HCT116 (cell line): ENCODE data around the gene CYGB. TPM values are rescaled to one million over a fixed set of nuclear protein-coding genes. Genes with fewer than 3 reads are reported as not detected.

Experiments used
- ATAC-seq: fragments of 200-7000 bp; cut with Tn5 transposase; 2 replicates; pipeline ENCODE4 v1.9.1; 2020; ENCODE audit warnings: mild to moderate bottlenecking, moderate library complexity
- BruUV-seq: library from RNA; stranded (reverse); fragments of 400-500 nt; replicated peaks from 2 replicates; lab custom pipeline; 2021; lab: Mats Ljungman, UMichigan
- CTCF ChIA-PET: fragments of 300-600 bp; sonication (Branson Sonifier 250); formaldehyde crosslinking; loops from one replicate; lab custom pipeline; 2021; ENCODE audit warnings: antibody characterized with exemption; lab: Charles Lee
- POLR2A ChIA-PET: fragments of 300-600, 350-600 bp; sonication (Branson Sonifier 250); formaldehyde crosslinking; loops from one replicate; lab custom pipeline; 2021; ENCODE audit warnings: antibody characterized with exemption; lab: Charles Lee
- RAD21 ChIA-PET, 2 experiments: fragments of 300-600 bp; sonication (Branson Sonifier 250); formaldehyde crosslinking; loops; one replicate each; lab custom pipeline; 2023; ENCODE audit warnings: low total read pairs in 2 of 2; ENCODE audit not compliant: uncharacterized antibody in 2 of 2, unreplicated experiment in 2 of 2, low non-redundant PET in 1 of 2; lab: Charles Lee
- DNase-seq: peaks from one replicate; pipeline ENCODE4 v3.0.0-alpha.2; 2010; ENCODE audit warnings: low read depth, low spot score
- H2AFZ ChIP-seq: fragments of 200-600 bp; shearing (Covaris generic), sonication (generic); 2 replicates; pipeline ENCODE4 v1.6.1; 2017; ENCODE audit warnings: low read depth, mixed run types, mixed read lengths, antibody characterized with exemption, low read length; ENCODE audit not compliant: poor library complexity, severe bottlenecking
- H3K27ac ChIP-seq: 2 replicates; pipeline ENCODE4 v1.5.1; 2012; ENCODE audit warnings: low read depth, low read length
- H3K27me3 ChIP-seq: fragments of 200-600 bp; sonication (generic); 2 replicates; pipeline ENCODE4 v1.6.1; 2016; ENCODE audit warnings: mixed run types, low read length, mixed read lengths; ENCODE audit not compliant: insufficient read depth
- H3K36me3 ChIP-seq, 2 experiments: fragments of 200-500 bp in 1 of 2; fragments of 200-600 bp in 1 of 2; sonication (Bioruptor generic) in 1 of 2; sonication (generic) in 1 of 2; 2 replicates each; pipeline versions ENCODE4 v1.5.1 to v1.6.1; 2014 to 2016; ENCODE audit warnings: low read length in 2 of 2, inconsistent platforms in 1 of 2, mixed read lengths in 1 of 2, mixed run types in 1 of 2; ENCODE audit not compliant: insufficient read depth in 2 of 2, control insufficient read depth in 1 of 2
- H3K4me1 ChIP-seq, 2 experiments: fragments of 200-600 bp in 1 of 2; sonication (generic) in 1 of 2; 2 replicates each; pipeline versions ENCODE4 v1.5.1 to v1.6.1; 2012 to 2017; ENCODE audit warnings: low read length in 2 of 2, inconsistent platforms in 1 of 2, mild to moderate bottlenecking in 1 of 2, mixed read lengths in 1 of 2, mixed run types in 1 of 2, moderate library complexity in 1 of 2; ENCODE audit not compliant: insufficient read depth in 2 of 2, control insufficient read depth in 1 of 2
- H3K4me2 ChIP-seq: fragments of 200-600 bp; sonication (generic); 2 replicates; pipeline ENCODE4 v1.6.1; 2017; ENCODE audit warnings: mixed run types, low read length, mixed read lengths
- H3K4me3 ChIP-seq, 2 experiments: fragments of 200-600 bp in 1 of 2; sonication (generic) in 1 of 2; replicated peaks in 1 of 2; 2 replicates each; pipeline ENCODE4 v1.5.1; 2011 to 2016; ENCODE audit warnings: low read length in 2 of 2, control low read depth in 1 of 2, low read depth in 1 of 2, mild to moderate bottlenecking in 1 of 2, mixed read lengths in 1 of 2, mixed run types in 1 of 2
- H3K79me2 ChIP-seq: fragments of 200-600 bp; sonication (generic); 2 replicates; pipeline ENCODE4 v1.6.1; 2017; ENCODE audit warnings: mild to moderate bottlenecking, mixed run types, low read length, moderate library complexity, mixed read lengths; ENCODE audit not compliant: insufficient read depth
- H3K9ac ChIP-seq: fragments of 200-600 bp; sonication (generic); 2 replicates; pipeline ENCODE4 v1.6.1; 2016; ENCODE audit warnings: low read length, mixed read lengths
- H3K9me2 ChIP-seq: fragments of 200-600 bp; sonication (generic), shearing (Covaris generic); 2 replicates; pipeline ENCODE4 v1.6.1; 2017; ENCODE audit warnings: mixed run types, mild to moderate bottlenecking, moderate library complexity; ENCODE audit not compliant: insufficient read depth
- H3K9me3 ChIP-seq, 2 experiments: fragments of 200-500 bp in 1 of 2; fragments of 200-600 bp in 1 of 2; sonication (Bioruptor generic) in 1 of 2; sonication (generic) in 1 of 2; 2 replicates each; pipeline ENCODE4 v1.6.1; 2014 to 2017; ENCODE audit warnings: low read length in 2 of 2, mixed read lengths in 2 of 2, inconsistent platforms in 1 of 2, low read depth in 1 of 2, mild to moderate bottlenecking in 1 of 2, mixed run types in 1 of 2, moderate library complexity in 1 of 2; ENCODE audit not compliant: control insufficient read depth in 1 of 2, insufficient read depth in 1 of 2
- H4K20me1 ChIP-seq: fragments of 200-600 bp; sonication (generic), shearing (Covaris generic); 2 replicates; pipeline ENCODE4 v1.6.1; 2017; ENCODE audit warnings: mixed run types, mild to moderate bottlenecking, moderate library complexity; ENCODE audit not compliant: insufficient read depth
- CBX3 ChIP-seq: IDR thresholded peaks from 2 replicates; pipeline ENCODE4 v1.6.1; 2012; ENCODE audit warnings: low read depth
- CEBPB ChIP-seq: IDR thresholded peaks from 2 replicates; pipeline ENCODE4 v1.6.1; 2012; ENCODE audit warnings: low read depth
- ELF1 ChIP-seq: IDR thresholded peaks from 2 replicates; pipeline ENCODE4 v1.6.1; 2012; ENCODE audit warnings: low read depth, borderline replicate concordance
- EZH2 ChIP-seq: fragments of 200-600 bp; sonication (generic); IDR thresholded peaks from 2 replicates; pipeline ENCODE4 v1.6.1; 2017; ENCODE audit warnings: antibody characterized with exemption, mixed run types
- EZH2phosphoT487 ChIP-seq: fragments of 200-600 bp; IDR thresholded peaks from 2 replicates; pipeline ENCODE4 v1.6.1; 2018; ENCODE audit warnings: antibody characterized with exemption, borderline replicate concordance
- FOSL1 ChIP-seq: IDR thresholded peaks from 2 replicates; pipeline ENCODE4 v1.6.1; 2012; ENCODE audit warnings: low read depth
- JUND ChIP-seq: IDR thresholded peaks from 2 replicates; pipeline ENCODE4 v1.6.1; 2012
- POLR2A ChIP-seq: IDR thresholded peaks from 2 replicates; pipeline ENCODE4 v1.7.0; 2011; ENCODE audit warnings: borderline replicate concordance; ENCODE audit not compliant: insufficient read depth, insufficient read length; ENCODE audit errors: extremely low read depth
- POLR2AphosphoS5 ChIP-seq: IDR thresholded peaks from 2 replicates; pipeline ENCODE4 v1.6.1; 2011; ENCODE audit warnings: mild to moderate bottlenecking, low read depth, low read length, moderate library complexity
- RAD21 ChIP-seq: IDR thresholded peaks from 2 replicates; pipeline ENCODE4 v1.6.1; 2012; ENCODE audit warnings: low read depth, mild to moderate bottlenecking
- REST ChIP-seq: IDR thresholded peaks from 2 replicates; pipeline ENCODE4 v1.6.1; 2012; ENCODE audit warnings: low read depth
- SIN3A ChIP-seq: IDR thresholded peaks from 2 replicates; pipeline ENCODE4 v1.6.1; 2012; ENCODE audit warnings: low read depth
- SRF ChIP-seq: IDR thresholded peaks from 2 replicates; pipeline ENCODE4 v1.6.1; 2012; ENCODE audit warnings: low read depth
- TCF7L2 ChIP-seq: IDR thresholded peaks from 2 replicates; pipeline ENCODE4 v1.7.0; 2011; ENCODE audit warnings: borderline replicate concordance, inconsistent platforms; ENCODE audit not compliant: insufficient read depth, insufficient read length; ENCODE audit errors: extremely low read depth
- ZFX ChIP-seq: fragments of 450-650 bp; IDR thresholded peaks from 2 replicates; pipeline ENCODE4 v1.6.1; 2017
- ZNF274 ChIP-seq: fragments of 200-500 bp; sonication (Bioruptor generic); IDR thresholded peaks from 2 replicates; pipeline ENCODE4 v1.6.1; 2014; ENCODE audit warnings: mild to moderate bottlenecking, low read depth, low read length, inconsistent platforms
- intact Hi-C: fragments of 100-400 bp; cut with micrococcal nuclease; formaldehyde crosslinking; loops from 2 replicates; pipeline ENCODE4 v1.10.0; 2022
- total RNA-seq: library from RNA; stranded (reverse); gene quantifications from one replicate; pipeline ENCODE4 v1.2.1, GENCODE V29; 2021; ENCODE audit not compliant: unreplicated experiment

The CYGB gene
- total RNA-seq, 1 experiment from 2014 or later, result 0.66 TPM

DNA sequence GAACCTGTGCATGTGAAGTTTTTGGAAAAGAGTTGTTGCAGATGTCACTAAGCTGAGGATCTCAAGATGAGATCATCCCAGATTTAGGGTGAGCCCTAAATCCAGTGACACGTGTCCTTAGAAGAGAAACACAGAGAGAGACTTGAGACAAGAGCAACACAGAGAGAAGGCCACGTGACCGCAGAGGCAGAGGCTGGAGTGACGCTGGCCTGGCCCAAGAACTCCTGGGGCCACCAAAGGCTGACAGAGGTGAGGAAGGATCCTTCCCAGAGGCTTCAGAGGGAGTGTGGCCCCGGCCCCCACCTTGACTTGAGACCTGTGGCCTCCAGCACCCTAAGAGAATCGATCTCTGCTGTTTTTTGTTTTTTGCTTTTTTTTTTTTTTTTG is 24.2 kb downstream of the CYGB start:
- POLR2A ChIA-PET, result no interaction called here
- Histone ChIP-seq H3K4me1 (peaks cover 0 to 3% of the 10 kb centered on the region in 2 experiments; a peak in 2 of 4 replicates), H3K4me3 (no peak overlapping the region), H3K27me3 (no peaks in the 10 kb centered on the region), H3K27ac (no peak overlapping the region), H3K79me2 (no peaks in the 10 kb centered on the region), H2AFZ (no peak overlapping the region), H4K20me1 (no peaks in the 10 kb centered on the region), H3K9ac (no peak overlapping the region), H3K9me3 (no peaks in the 10 kb centered on the region), H3K9me2 (no peaks in the 10 kb centered on the region), H3K36me3 (no peaks in the 10 kb centered on the region), H3K4me2 (no peak overlapping the region)
- DNase-seq, result no peak
- no TSS peak for BruUV-seq
- intact Hi-C loops, result no loop called here
- CTCF ChIA-PET, result no interaction called here
- RAD21 ChIA-PET, result no interaction called here
- TF ChIP-seq EZH2 (no peak), ZNF274 (no peak)
- no peak for ATAC-seq

DNA sequence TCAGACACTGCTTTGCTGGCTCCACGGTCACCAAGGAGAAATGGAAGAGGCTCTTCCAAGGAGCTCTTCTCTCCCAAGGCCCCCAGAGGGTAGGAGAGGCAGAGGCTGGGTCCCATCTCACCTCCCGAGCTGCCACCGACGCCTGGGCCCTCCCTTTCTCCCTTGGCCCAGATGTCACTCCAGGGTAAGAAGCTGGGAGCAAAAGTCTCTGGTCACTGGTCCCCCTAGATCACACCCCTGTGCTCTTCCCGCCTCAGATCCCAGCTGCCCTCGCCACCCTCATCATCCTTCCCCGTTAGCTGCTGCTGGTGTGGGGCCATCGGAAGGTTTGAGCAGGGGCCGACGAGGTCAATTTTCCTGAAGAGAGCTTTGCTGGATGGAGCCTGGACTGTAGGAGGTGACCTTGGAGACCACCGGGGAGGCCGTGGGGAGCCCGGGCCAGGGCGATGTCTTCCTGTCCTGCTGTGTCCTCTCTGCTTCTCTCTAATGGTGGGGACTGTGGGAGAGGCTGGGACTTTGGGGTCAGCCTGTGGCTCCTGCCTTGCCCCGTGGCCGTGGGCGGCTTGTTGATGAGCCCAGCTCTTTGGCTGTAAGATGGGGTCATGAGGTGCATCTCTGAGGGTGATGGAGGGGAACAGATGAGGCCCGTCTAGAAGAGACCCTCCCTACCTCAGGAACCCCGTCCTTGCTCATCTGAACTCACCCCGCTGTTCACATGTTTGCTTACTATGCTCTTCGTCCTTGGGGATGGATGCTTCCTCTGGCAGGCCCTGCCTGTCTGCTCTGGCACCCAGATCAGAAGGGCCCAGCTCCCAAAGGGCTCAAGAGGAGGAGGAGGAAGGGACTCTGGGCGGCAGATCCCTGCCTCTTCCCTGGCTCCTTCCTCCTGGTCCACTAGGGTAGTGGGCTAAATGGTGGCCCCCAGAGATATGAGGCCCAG is 24.9 kb downstream of the CYGB start:
- intact Hi-C loops, result no loop called here
- Histone ChIP-seq H3K4me1 (peaks cover 0 to 3% of the 10 kb centered on the region in 2 experiments; a peak in 2 of 4 replicates), H2AFZ (no peak overlapping the region), H3K4me2 (no peak overlapping the region), H3K9ac (no peak overlapping the region), H3K27me3 (no peaks in the 10 kb centered on the region), H3K27ac (no peak overlapping the region), H4K20me1 (no peaks in the 10 kb centered on the region), H3K9me2 (no peaks in the 10 kb centered on the region), H3K79me2 (no peaks in the 10 kb centered on the region), H3K9me3 (no peaks in the 10 kb centered on the region), H3K36me3 (no peaks in the 10 kb centered on the region), H3K4me3 (no peak overlapping the region)
- DNase-seq, result no peak
- ChIA-PET CTCF (interaction anchor here (1.1 to 1.3 kb wide), 3 partner anchors 10 to 115 kb away, joined by 3 to 7 read pairs (median 5); no protein-coding TSS in a partner anchor), RAD21 (no interaction called here), POLR2A (no interaction called here)
- no peak for ATAC-seq
- no TSS peak for BruUV-seq
- TF ChIP-seq ZFX (no peak), REST (no peak), EZH2phosphoT487 (no peak), JUND (no peak), FOSL1 (no peak), POLR2A (no peak), SIN3A (no peak), RAD21 (no peak), SRF (no peak), CBX3 (no peak), TCF7L2 (no peak), POLR2AphosphoS5 (no peak), ELF1 (no peak), CEBPB (no peak)
